Esophagus (tissue), 2 donors: ENCODE data around the gene VENTX. TPM values are rescaled to one million over a fixed set of nuclear protein-coding genes. Genes with fewer than 3 reads are reported as not detected.

Experiments
- H3K27ac ChIP-seq, 2 donors: one replicate each; pipeline ENCODE4 v1.5.1; 2013; ENCODE audit warnings: low read depth in 2 of 2, mild to moderate bottlenecking in 2 of 2, inconsistent platforms in 1 of 2, low read length in 1 of 2, moderate library complexity in 1 of 2
- H3K27me3 ChIP-seq, 2 donors: one replicate each; pipeline ENCODE4 v1.6.1; 2013; ENCODE audit warnings: low read length in 2 of 2, control low read depth in 1 of 2, mild to moderate bottlenecking in 1 of 2; ENCODE audit not compliant: insufficient read depth in 2 of 2, control insufficient read depth in 1 of 2
- H3K36me3 ChIP-seq, 2 donors: one replicate each; pipeline ENCODE4 v1.6.1; 2013; ENCODE audit warnings: low read length in 1 of 2; ENCODE audit not compliant: control insufficient read depth in 2 of 2, insufficient read depth in 2 of 2
- H3K4me1 ChIP-seq, 2 donors: one replicate each; pipeline ENCODE4 v1.6.1; 2013; ENCODE audit warnings: low read length in 1 of 2; ENCODE audit not compliant: control insufficient read depth in 2 of 2, insufficient read depth in 2 of 2
- H3K4me3 ChIP-seq, 2 donors: one replicate each; pipeline ENCODE4 v1.5.1; 2013; ENCODE audit warnings: low read length in 2 of 2, mild to moderate bottlenecking in 2 of 2, low read depth in 1 of 2, moderate library complexity in 1 of 2
- H3K9me3 ChIP-seq, 2 donors: one replicate each; pipeline ENCODE4 v1.6.1; 2013; ENCODE audit warnings: mild to moderate bottlenecking in 2 of 2, low read depth in 1 of 2, low read length in 1 of 2, moderate library complexity in 1 of 2; ENCODE audit not compliant: control insufficient read depth in 2 of 2, insufficient read depth in 1 of 2
- WGBS, 2 donors: extraction: QIAGEN DNeasy Blood & Tissue Kit; methylation state at CpG; one replicate each; pipeline ENCODE4 v1.1.7; 2013; 5-methylcytosine and 5-hydroxymethylcytosine counted together
- polyA plus RNA-seq, 2 donors: library from polyadenylated mRNA; stranded (reverse); fragments of 200-250 nt; gene quantifications; one replicate each; pipeline ENCODE4 v1.2.3, GENCODE V29; 2013
- donor health status: healthy with polysubstance abuse.
- donor health status: Bipolar disorder and iron deficiency.

The VENTX gene
- polyA plus RNA-seq, 2 donors: 0.12 to 0.37 TPM

GRCh38 chr10:133289761-133290160 lies 52.1 kb downstream of the VENTX start:
- Histone ChIP-seq H3K36me3 (peaks cover 32 to 57% of the 10 kb centered on the region in 2 donors), H3K27ac (no peak overlapping the region), H3K9me3 (no peaks in the 10 kb centered on the region), H3K4me3 (no peak overlapping the region), H3K4me1 (no peaks in the 10 kb centered on the region), H3K27me3 (no peaks in the 10 kb centered on the region)
- WGBS, 2 donors: 93 to 97% methylated on average over 24 of the region's 24 CpGs

Other genes starting within 250 kb of the VENTX start
- under 1 TPM; 0.01 to 0.04 TPM for gene ADGRA1, start 149.9 kb upstream of the VENTX start, polyA plus RNA-seq
- gene KNDC1, start 77.6 kb upstream of the VENTX start, polyA plus RNA-seq: under 1 TPM; 0.16 to 0.39 TPM
- gene UTF1, start 7.6 kb upstream of the VENTX start, polyA plus RNA-seq: not detected
- gene ADAM8, start 39.0 kb downstream of the VENTX start, polyA plus RNA-seq: 1 to 10 TPM; 2.4 to 2.6 TPM
- gene TUBGCP2, start 71.0 kb downstream of the VENTX start, polyA plus RNA-seq: 10 to 100 TPM; 25.5 to 49.3 TPM
- gene ZNF511, start 71.1 kb downstream of the VENTX start, polyA plus RNA-seq: 10 to 100 TPM; 28.4 to 41.7 TPM
- under 1 TPM; 0.05 to 0.12 TPM for gene CALY, start 99.0 kb downstream of the VENTX start, polyA plus RNA-seq
- not detected for gene PRAP1, start 109.5 kb downstream of the VENTX start, polyA plus RNA-seq
- 10 to 100 TPM in 1 of 2 donors, 1 to 10 TPM in 1; 10.0 to 11.7 TPM for gene FUOM, start 120.2 kb downstream of the VENTX start, polyA plus RNA-seq
- gene ECHS1, start 135.5 kb downstream of the VENTX start, polyA plus RNA-seq: 100 to 1,000 TPM in 1 of 2 donors, 10 to 100 TPM in 1; 85.4 to 105 TPM
- gene PAOX, start 141.4 kb downstream of the VENTX start, polyA plus RNA-seq: 10 to 100 TPM; 11.5 to 16.1 TPM
- gene MTG1, start 156.3 kb downstream of the VENTX start, polyA plus RNA-seq: 10 to 100 TPM; 36.7 to 44.4 TPM
- under 1 TPM; 0.11 to 0.33 TPM for gene SPRN, start 186.8 kb downstream of the VENTX start, polyA plus RNA-seq
- under 1 TPM; 0.31 to 0.90 TPM for gene SCART1, start 216.1 kb downstream of the VENTX start, polyA plus RNA-seq